KOPT-K1 (cell line): ENCODE data around the gene SLC2A9.

Source experiments
- H3K27ac ChIP-seq: fragments of 200-600 bp; sonication (generic); 2 replicates; pipeline ENCODE4 v1.5.1; 2016; ENCODE audit warnings: antibody characterized with exemption, mild to moderate bottlenecking, low read depth, low read length; ENCODE audit not compliant: poor library complexity, severe bottlenecking
- H3K36me3 ChIP-seq: fragments of 200-600 bp; sonication (generic); 2 replicates; pipeline ENCODE4 v1.5.1; 2017; ENCODE audit warnings: antibody characterized with exemption, mild to moderate bottlenecking, low read length, moderate library complexity; ENCODE audit not compliant: insufficient read depth
- H3K9me3 ChIP-seq: fragments of 200-600 bp; sonication (generic); 2 replicates; pipeline ENCODE4 v1.5.1; 2017; ENCODE audit warnings: antibody characterized with exemption, low read length, mild to moderate bottlenecking; ENCODE audit not compliant: insufficient read depth, poor library complexity, severe bottlenecking

The SLC2A9 gene

DNA sequence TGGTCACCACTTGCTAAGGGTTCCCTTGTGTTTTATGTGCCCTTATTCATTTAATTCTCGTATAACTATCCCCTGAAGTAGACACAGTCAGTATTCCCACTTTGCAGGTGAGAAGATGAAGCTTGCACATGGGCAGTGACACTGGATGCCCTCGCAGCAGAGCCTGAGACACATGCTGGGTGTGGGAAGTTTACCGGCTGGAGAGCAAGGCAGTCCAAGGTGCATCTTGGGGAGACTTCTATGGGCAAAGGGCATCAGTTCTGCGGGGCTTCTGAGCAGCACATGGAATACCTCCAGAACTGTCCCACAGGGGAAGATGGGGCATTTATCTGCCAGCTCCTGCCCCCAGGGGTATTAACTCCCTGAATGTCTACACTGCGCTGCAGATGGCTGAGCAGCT, 92.2 kb downstream of the SLC2A9 start:
- H3K27ac ChIP-seq, result no peak overlapping the region
- no peaks in the 10 kb centered on the region for H3K9me3 ChIP-seq
- no peaks in the 10 kb centered on the region for H3K36me3 ChIP-seq

- H3K36me3 ChIP-seq, result no peaks in the 10 kb centered on the region
- H3K9me3 ChIP-seq, result no peaks in the 10 kb centered on the region
- H3K27ac ChIP-seq, result no peak overlapping the region
These were observed 93.8 kb downstream of the SLC2A9 start for GRCh38 chr4:9927341-9928007.

DNA sequence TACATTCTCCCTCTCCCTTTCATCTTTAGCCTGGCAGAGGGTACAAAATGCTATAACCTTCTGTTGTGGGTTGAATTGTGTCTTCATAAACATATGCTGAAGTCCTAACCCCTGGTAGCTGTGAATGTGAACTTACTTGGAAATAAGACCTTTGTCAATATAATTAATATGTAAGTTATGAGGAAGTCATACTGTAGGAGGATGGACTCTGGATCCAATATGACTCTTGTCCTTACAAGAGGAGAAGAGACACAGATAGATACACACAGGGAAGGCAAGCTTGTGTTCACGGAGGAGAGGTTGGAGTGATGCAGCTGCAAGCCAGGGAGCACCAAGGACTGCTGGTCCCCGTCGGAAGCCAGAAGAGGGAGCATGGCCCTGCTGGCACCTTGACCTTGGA, 94.7 kb downstream of the SLC2A9 start:
- H3K27ac ChIP-seq, result no peak overlapping the region
- H3K36me3 ChIP-seq, result no peaks in the 10 kb centered on the region
- no peaks in the 10 kb centered on the region for H3K9me3 ChIP-seq

- H3K27ac ChIP-seq, result no peak overlapping the region
- no peaks in the 10 kb centered on the region for H3K36me3 ChIP-seq
- no peaks in the 10 kb centered on the region for H3K9me3 ChIP-seq
These were observed 95.4 kb downstream of the SLC2A9 start for GRCh38 chr4:9925750-9926439.

DNA sequence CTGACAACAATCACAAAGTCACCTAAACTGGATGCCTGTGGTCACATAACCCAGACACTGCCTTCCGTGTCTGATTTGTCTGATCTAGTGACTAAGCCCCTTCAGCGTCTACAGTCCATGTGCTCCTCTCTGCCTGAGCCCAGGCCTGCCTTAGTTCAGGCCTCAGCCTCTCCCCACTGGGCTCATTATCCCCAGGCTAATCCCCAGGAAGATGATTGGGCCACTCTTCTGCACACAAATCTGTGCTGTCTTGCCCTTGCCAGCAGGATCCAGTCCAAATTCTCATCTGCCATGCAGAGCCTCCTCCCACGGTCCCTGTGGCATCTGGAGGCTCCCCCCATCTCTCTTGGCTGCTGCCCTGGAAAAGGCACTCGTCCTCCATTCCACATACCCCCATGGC, 96.5 kb downstream of the SLC2A9 start:
- H3K9me3 ChIP-seq, result no peaks in the 10 kb centered on the region
- no peak overlapping the region for H3K27ac ChIP-seq
- no peaks in the 10 kb centered on the region for H3K36me3 ChIP-seq

DNA sequence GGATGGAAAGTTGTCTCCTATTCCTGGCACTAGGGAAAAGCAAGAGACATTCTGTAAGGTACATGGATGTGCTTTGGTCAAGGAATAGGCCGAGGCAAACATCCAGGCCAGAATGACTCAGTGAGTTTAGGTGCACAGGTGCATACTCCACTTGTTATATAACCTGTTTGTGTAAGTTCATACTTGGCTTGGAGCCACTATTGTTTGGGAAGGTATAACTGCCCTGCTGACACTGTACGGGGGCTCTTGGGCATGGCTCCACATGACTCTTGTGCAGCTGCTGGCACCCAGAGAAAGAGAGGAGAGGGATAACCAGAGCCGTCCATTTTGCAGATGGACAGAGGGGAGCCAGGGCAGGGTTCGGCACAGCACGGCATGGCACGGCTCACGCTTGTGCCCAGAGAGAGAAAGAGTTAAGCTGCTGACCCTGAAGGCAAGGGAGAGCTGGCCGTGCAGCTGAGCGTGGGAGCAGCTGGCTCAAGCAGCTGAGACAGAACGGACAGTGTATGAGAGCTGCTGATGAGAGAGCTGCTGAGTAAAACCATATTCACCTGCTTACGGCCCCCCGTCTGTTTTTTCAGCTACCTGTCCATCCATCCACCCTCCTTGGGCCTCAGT, 98.0 kb downstream of the SLC2A9 start:
- no peaks in the 10 kb centered on the region for H3K9me3 ChIP-seq
- no peak overlapping the region for H3K27ac ChIP-seq
- H3K36me3 ChIP-seq, result no peaks in the 10 kb centered on the region

DNA sequence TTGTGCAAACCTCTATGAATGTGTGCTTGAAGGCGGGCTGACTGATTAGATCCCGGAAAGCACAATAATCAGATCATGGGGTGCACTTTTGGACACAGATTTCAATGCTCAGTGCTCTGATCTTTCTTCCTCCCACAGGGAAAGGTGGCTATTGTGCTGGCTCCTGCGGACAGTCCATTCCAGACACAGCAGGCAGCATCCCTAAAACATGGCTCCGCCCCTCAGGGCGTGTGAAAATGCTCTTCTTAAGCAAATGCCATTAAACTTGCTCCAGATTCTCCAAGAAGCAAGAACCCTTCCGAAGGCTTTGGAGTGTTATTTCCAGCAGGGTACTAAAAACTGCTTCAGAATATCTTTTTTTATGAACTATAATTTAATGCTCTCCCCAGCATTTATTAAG, 100.0 kb downstream of the SLC2A9 start:
- H3K36me3 ChIP-seq, result no peaks in the 10 kb centered on the region
- H3K9me3 ChIP-seq, result no peaks in the 10 kb centered on the region
- no peak overlapping the region for H3K27ac ChIP-seq

DNA sequence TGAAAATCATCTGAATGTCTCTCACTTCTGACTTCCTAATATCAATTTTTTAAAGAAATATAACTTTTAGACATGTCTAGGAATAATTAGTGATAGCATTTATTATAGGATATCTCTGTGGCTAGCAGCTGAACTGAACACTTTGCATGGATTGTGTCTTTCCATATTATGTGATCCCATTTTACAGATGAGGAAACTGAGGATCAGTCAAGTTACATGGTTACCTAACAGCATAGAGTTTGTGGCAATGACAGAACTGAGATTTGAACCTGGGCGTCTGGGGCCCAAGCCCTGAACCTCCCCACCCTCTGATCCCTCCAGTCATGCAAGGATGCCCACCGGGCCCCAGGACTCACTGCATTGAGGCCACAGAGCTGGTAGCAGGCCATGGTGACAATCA, 101.3 kb downstream of the SLC2A9 start:
- H3K36me3 ChIP-seq, result no peaks in the 10 kb centered on the region
- no peak overlapping the region for H3K27ac ChIP-seq
- no peaks in the 10 kb centered on the region for H3K9me3 ChIP-seq

DNA sequence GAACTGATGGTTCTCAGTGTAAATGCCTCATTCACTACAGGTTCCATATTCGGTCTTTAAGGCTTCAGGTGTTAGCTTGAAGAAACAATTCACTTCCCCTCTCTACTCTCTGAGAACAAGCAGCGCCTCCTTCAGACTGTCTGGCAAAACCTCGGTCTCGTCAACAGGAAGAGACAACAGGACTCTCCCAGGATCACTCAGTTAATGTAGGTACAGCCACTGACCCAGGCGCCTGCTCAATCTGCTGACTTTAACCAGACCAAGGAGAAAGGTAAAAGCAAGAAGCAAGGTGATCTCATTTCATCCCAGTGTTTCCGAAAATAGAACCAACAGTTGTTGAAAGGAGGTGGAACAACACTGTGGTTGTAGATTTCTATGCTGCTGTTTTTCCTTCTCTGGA, 102.2 kb downstream of the SLC2A9 start:
- Histone ChIP-seq H3K9me3 (no peaks in the 10 kb centered on the region), H3K36me3 (no peaks in the 10 kb centered on the region), H3K27ac (no peak overlapping the region)

GRCh38 chr4:9918484-9918883, 102.8 kb downstream of the SLC2A9 start:
- no peak overlapping the region for H3K27ac ChIP-seq
- no peaks in the 10 kb centered on the region for H3K36me3 ChIP-seq
- no peaks in the 10 kb centered on the region for H3K9me3 ChIP-seq

- Histone ChIP-seq H3K36me3 (no peaks in the 10 kb centered on the region), H3K9me3 (no peaks in the 10 kb centered on the region), H3K27ac (no peak overlapping the region)
These were observed 104.4 kb downstream of the SLC2A9 start for GRCh38 chr4:9916937-9917336.

- no peaks in the 10 kb centered on the region for H3K9me3 ChIP-seq
- H3K36me3 ChIP-seq, result no peaks in the 10 kb centered on the region
- no peak overlapping the region for H3K27ac ChIP-seq
These were observed 105.0 kb downstream of the SLC2A9 start for GRCh38 chr4:9916346-9916745.

- Histone ChIP-seq H3K27ac (no peak overlapping the region), H3K36me3 (no peaks in the 10 kb centered on the region), H3K9me3 (peaks cover 6% of the 10 kb centered on the region)
These were observed 107.5 kb downstream of the SLC2A9 start for GRCh38 chr4:9913846-9914245.

- H3K36me3 ChIP-seq, result no peaks in the 10 kb centered on the region
- peaks cover 9% of the 10 kb centered on the region for H3K9me3 ChIP-seq
- H3K27ac ChIP-seq, result no peak overlapping the region
These were observed 114.3 kb downstream of the SLC2A9 start for GRCh38 chr4:9906996-9907395.

- Histone ChIP-seq H3K9me3 (peaks cover 9% of the 10 kb centered on the region), H3K27ac (no peak overlapping the region), H3K36me3 (no peaks in the 10 kb centered on the region)
These were observed 116.2 kb downstream of the SLC2A9 start for GRCh38 chr4:9904976-9905587.
